ENCODE data around the gene UCMA. TPM values are rescaled to one million over a fixed set of nuclear protein-coding genes. Genes with fewer than 3 reads are reported as not detected.

Gene UCMA
- total and polyA plus RNA-seq, 2 of the 4 experiments (the other 2 are of a cell fraction) = not detected

DNA sequence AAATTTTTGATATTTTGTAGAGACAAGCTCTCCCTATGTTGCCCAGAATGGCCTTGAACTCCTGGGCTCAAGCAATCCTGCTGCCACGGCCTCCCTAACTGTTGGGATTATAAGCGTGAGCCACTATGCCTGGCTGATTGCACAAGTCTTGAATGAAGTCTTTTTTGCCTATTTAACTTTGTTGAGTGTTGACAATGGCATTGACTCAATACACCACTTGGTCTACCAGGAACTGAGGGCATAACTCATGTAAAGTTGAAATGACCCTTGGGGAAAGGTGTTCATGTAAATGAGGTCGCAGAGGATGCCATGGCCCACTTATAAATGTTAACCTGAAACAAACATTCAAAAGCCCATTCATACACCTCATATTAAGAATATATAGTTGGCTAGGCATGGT is 7.4 kb upstream of the UCMA start:
- Histone ChIP-seq H4K8ac (ENCODE audit: low read depth in 2 of 2, low read length in 2 of 2) (no peak overlapping the region), H3K18ac (ENCODE audit: low read depth, low read length) (no peak overlapping the region), H2BK15ac (ENCODE audit: low read depth, low read length) (no peak overlapping the region), H3K56ac (ENCODE audit: extremely low read depth, insufficient read depth, low read length) (no peak overlapping the region), H3K27me3 (ENCODE audit: control insufficient read depth, insufficient read depth, low read length) (peaks cover 6% of the 10 kb centered on the region; the same call in 1 of the 2 replicates), H3K27ac (ENCODE audit: insufficient read depth, low read length) (no peak overlapping the region), H3K79me1 (ENCODE audit: low read depth in 1 of 2, low read length in 2 of 2) (no peaks in the 10 kb centered on the region), H2BK5ac (ENCODE audit: low read depth, low read length, poor library complexity, severe bottlenecking) (no peak overlapping the region), H4K5ac (ENCODE audit: low read depth, low read length) (no peak overlapping the region), H4K20me1 (ENCODE audit: insufficient read depth, low read length) (no peaks in the 10 kb centered on the region), H2BK20ac (ENCODE audit: low read depth, low read length) (no peak overlapping the region), H3K4me2 (ENCODE audit: low read depth, low read length) (no peak overlapping the region), H3K4me3 (ENCODE audit: insufficient read depth, low read depth, low read length) (no peak overlapping the region), H3K36me3 (ENCODE audit: control insufficient read depth, insufficient read depth, low read length) (no peaks in the 10 kb centered on the region), H3K9me3 (ENCODE audit: control insufficient read depth, insufficient read depth, low read length) (no peaks in the 10 kb centered on the region), H2AK9ac (replicated peaks; ENCODE audit: low read depth, low read length, poor library complexity) (no peak overlapping the region), H3K14ac (replicated peaks; ENCODE audit: low read depth, low read length) (no peak overlapping the region), H3K4me1 (ENCODE audit: control insufficient read depth, insufficient read depth, low read length) (no peaks in the 10 kb centered on the region), H3K23ac (ENCODE audit: low read depth, low read length) (no peak overlapping the region), H4K91ac (ENCODE audit: insufficient read depth, low read depth, low read length) (no peak overlapping the region), H2AFZ (replicated peaks; ENCODE audit: low read length, poor library complexity) (no peak overlapping the region), H2BK120ac (ENCODE audit: low read depth, low read length) (no peak overlapping the region), H3K4ac (ENCODE audit: low read depth, low read length) (no peak overlapping the region), H3K9me1 (ENCODE audit: insufficient read depth, low read length) (no peaks in the 10 kb centered on the region), H3K9ac (ENCODE audit: low read depth, low read length) (no peak overlapping the region), H2AK5ac (ENCODE audit: low read depth, low read length) (no peak overlapping the region)
- ATAC-seq (ENCODE audit: low read depth) (no peak), DNase-seq (no peak)
- ChIA-PET POLR2A (ENCODE audit: unreplicated experiment) (no interaction called here), CTCF (no interaction called here)
- no TSS peak for BruUV-seq (replicated peaks)
- WGBS, 2 experiments (ENCODE audit: extremely low coverage in 2 of 2, insufficient read length in 1 of 2) = no CpG with 5 or more reads among the region's 3 CpGs
- in situ Hi-C loops (cut with MboI; ENCODE audit: low sequenced_read_pairs) (no loop called here), intact Hi-C loops (cut with micrococcal nuclease) (no loop called here), dilution Hi-C loops (cut with HindIII; ENCODE audit: low sequenced_read_pairs, unreplicated experiment) (no loop called here)
- no peak for TF ChIP-seq CEBPB (IDR thresholded peaks at IDR 0.05; ENCODE audit: low read depth, low read length)
- TF ChIP-seq MAFK (IDR thresholded peaks at IDR 0.05; ENCODE audit: low read depth, low read length) = no peak
- no peak for TF ChIP-seq POLR2A (IDR thresholded peaks at IDR 0.05; ENCODE audit: low read depth, low read length)
- no peak for TF ChIP-seq MXI1 (IDR thresholded peaks at IDR 0.05; ENCODE audit: borderline replicate concordance, low read depth, low read length)
- TF ChIP-seq SMC3 (IDR thresholded peaks at IDR 0.05; ENCODE audit: low read depth, low read length) = no peak
- no peak for TF ChIP-seq MAZ (IDR thresholded peaks at IDR 0.05; ENCODE audit: borderline replicate concordance, low read depth, low read length)
- no peak for TF ChIP-seq FOS (IDR thresholded peaks at IDR 0.05; ENCODE audit: low read depth, low read length)
- no peak for TF ChIP-seq CHD1 (IDR thresholded peaks at IDR 0.05; ENCODE audit: low read depth, low read length)
- TF ChIP-seq BHLHE40 (IDR thresholded peaks at IDR 0.05; ENCODE audit: low read depth, low read length) = no peak
- no peak for TF ChIP-seq CTCF (conservative IDR thresholded peaks at IDR 0.05; ENCODE audit: low read depth, low read length)
- TF ChIP-seq, protein P1, sequence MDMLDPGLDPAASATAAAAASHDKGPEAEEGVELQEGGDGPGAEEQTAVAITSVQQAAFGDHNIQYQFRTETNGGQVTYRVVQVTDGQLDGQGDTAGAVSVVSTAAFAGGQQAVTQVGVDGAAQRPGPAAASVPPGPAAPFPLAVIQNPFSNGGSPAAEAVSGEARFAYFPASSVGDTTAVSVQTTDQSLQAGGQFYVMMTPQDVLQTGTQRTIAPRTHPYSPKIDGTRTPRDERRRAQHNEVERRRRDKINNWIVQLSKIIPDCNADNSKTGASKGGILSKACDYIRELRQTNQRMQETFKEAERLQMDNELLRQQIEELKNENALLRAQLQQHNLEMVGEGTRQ (IDR thresholded peaks at IDR 0.05; ENCODE audit: low read depth, low read length) = no peak
- no peak for TF ChIP-seq RAD21 (IDR thresholded peaks at IDR 0.05; ENCODE audit: low read length)
- TF ChIP-seq NFE2L2 (IDR thresholded peaks at IDR 0.05; ENCODE audit: low read depth, low read length) = no peak
